Measurements from ENCODE around the gene DYNC2I2. TPM values are rescaled to one million over a fixed set of nuclear protein-coding genes. Genes with fewer than 3 reads are reported as not detected.

The DYNC2I2 gene
- total RNA-seq (10 to 100 TPM; 78.4 to 96.7 TPM), polyA plus RNA-seq (ENCODE audit: insufficient read depth, low read depth, low replicate concordance) (102 TPM)
- long read RNA-seq, donor 1, transcript WDR34-201 (9 exons, 1,755 nt): major isoform, 21 of 1,581 reads
- long read RNA-seq, donor 1, partial matches to known transcripts: 1,545 of 1,581 reads
- long read RNA-seq, donor 1, other reads (novel, unspliced or antisense): 14 of 1,581 reads
- long read RNA-seq, donor 2, partial matches to known transcripts: 6 of 10 reads
- long read RNA-seq, donor 2, other reads (novel, unspliced or antisense): 0 of 10 reads

- no peaks in the 10 kb centered on the region for H3K36me3 ChIP-seq (ENCODE audit: low read depth, missing control alignments)
- 1% methylated on average over 69 to 85 of the region's 86 CpGs for WGBS, 2 donors
- no peak for TF ChIP-seq POLR2A (IDR thresholded peaks at IDR 0.05)
- peak in 1 of 3 experiments; percentile 9 for TF ChIP-seq CTCF (IDR thresholded peaks at IDR 0.05)
- intact Hi-C loops (cut with DNase I; ENCODE audit: low total_unique reads): no loop called here
- no peaks in the 10 kb centered on the region for H3K9me3 ChIP-seq
- peak within 1 kb of the TSS; percentile 99 for H3K27ac ChIP-seq
- H3K27me3 ChIP-seq: no peaks in the 10 kb centered on the region
- H3K4me1 ChIP-seq: peaks cover 3% of the 10 kb centered on the region
- peak within 1 kb of the TSS; percentile 66 to 76 for H3K4me3 ChIP-seq
- DNase-seq: peak; percentile 97
Observed at GRCh38 chr9:128656416-128657343, at the start of gene DYNC2I2. Gene DYNC2I2 (minus strand): TSS chr9:128656847. CDS start chr9:128656726, 121 bp downstream.

- H3K4me1 ChIP-seq: peaks cover 7% of the 10 kb centered on the region
- H3K27ac ChIP-seq: peak overlapping the region in 1 of 2 donors; percentile 61
- intact Hi-C loops (cut with DNase I; ENCODE audit: low total_unique reads): no loop called here
- H3K27me3 ChIP-seq: no peaks in the 10 kb centered on the region
- no peak for TF ChIP-seq POLR2A (IDR thresholded peaks at IDR 0.05)
- no peak for TF ChIP-seq CTCF (IDR thresholded peaks at IDR 0.05)
- H3K36me3 ChIP-seq (ENCODE audit: low read depth, missing control alignments): no peaks in the 10 kb centered on the region
- DNase-seq: no peak
- H3K9me3 ChIP-seq: no peaks in the 10 kb centered on the region
- no peak overlapping the region for H3K4me3 ChIP-seq
- 73% methylated on average over 1 of the region's 1 CpG; no CpG with 5 or more reads in 1 of the 2 donors for WGBS, 2 donors
Observed at GRCh38 chr9:128706045-128706444, 49.4 kb upstream of the DYNC2I2 start.

GRCh38 chr9:128705051-128705965 lies 48.7 kb upstream of the DYNC2I2 start:
- WGBS, 2 donors: 93 to 95% methylated on average over 24 to 36 of the region's 36 CpGs
- Histone ChIP-seq H3K4me1 (peaks cover 7% of the 10 kb centered on the region), H3K27me3 (no peaks in the 10 kb centered on the region), H3K27ac (no peak overlapping the region), H3K4me3 (no peak overlapping the region), H3K9me3 (no peaks in the 10 kb centered on the region), H3K36me3 (ENCODE audit: low read depth, missing control alignments) (no peaks in the 10 kb centered on the region)
- TF ChIP-seq CTCF (IDR thresholded peaks at IDR 0.05): no peak
- TF ChIP-seq POLR2A (IDR thresholded peaks at IDR 0.05): no peak
- intact Hi-C loops (cut with DNase I; ENCODE audit: low total_unique reads): no loop called here
- no peak for DNase-seq

GRCh38 chr9:128704356-128704670 lies 47.7 kb upstream of the DYNC2I2 start:
- WGBS, 2 donors: 78 to 81% methylated on average over 4 to 5 of the region's 5 CpGs
- no peaks in the 10 kb centered on the region for H3K27me3 ChIP-seq
- TF ChIP-seq CTCF (IDR thresholded peaks at IDR 0.05) (no peak), POLR2A (IDR thresholded peaks at IDR 0.05) (no peak)
- H3K9me3 ChIP-seq: no peaks in the 10 kb centered on the region
- H3K27ac ChIP-seq: peak overlapping the region in 1 of 2 donors; percentile 36
- intact Hi-C loops (cut with DNase I; ENCODE audit: low total_unique reads): no loop called here
- H3K4me1 ChIP-seq: peaks cover 7% of the 10 kb centered on the region
- no peak for DNase-seq
- H3K4me3 ChIP-seq: no peak overlapping the region
- no peaks in the 10 kb centered on the region for H3K36me3 ChIP-seq (ENCODE audit: low read depth, missing control alignments)

Measured in testis (tissue), 5 donors.